Karpas-422 (cell line): ENCODE results near the gene TNNT3. TPM values are rescaled to one million over a fixed set of nuclear protein-coding genes. Genes with fewer than 3 reads are reported as not detected.

Source experiments
- DNase-seq: peaks from one replicate; pipeline ENCODE4 v3.0.0-alpha.2; 2015
- H2AFZ ChIP-seq: fragments of 200-600 bp; sonication (generic); 2 replicates; pipeline ENCODE4 v1.6.1; 2014; ENCODE audit warnings: antibody characterized with exemption, low read length, mixed read lengths
- H3K27ac ChIP-seq: fragments of 200-600 bp; sonication (generic); 2 replicates; pipeline ENCODE4 v1.5.1; 2014; ENCODE audit warnings: mild to moderate bottlenecking, low read length, moderate library complexity
- H3K27me3 ChIP-seq: fragments of 200-600 bp; sonication (generic); 2 replicates; pipeline ENCODE4 v1.6.1; 2014; ENCODE audit warnings: low read length, mixed read lengths
- H3K36me3 ChIP-seq: fragments of 200-600 bp; sonication (generic); 2 replicates; pipeline ENCODE4 v1.6.1; 2014; ENCODE audit warnings: low read length, mixed read lengths; ENCODE audit not compliant: insufficient read depth
- H3K4me1 ChIP-seq: fragments of 200-600 bp; sonication (generic); 2 replicates; pipeline ENCODE4 v1.6.1; 2014; ENCODE audit warnings: mild to moderate bottlenecking, low read length, mixed read lengths
- H3K4me2 ChIP-seq: fragments of 200-600 bp; sonication (generic); 2 replicates; pipeline ENCODE4 v1.6.1; 2014; ENCODE audit warnings: low read length, low read depth, mild to moderate bottlenecking; ENCODE audit not compliant: poor library complexity, severe bottlenecking
- H3K4me3 ChIP-seq: fragments of 200-600 bp; sonication (generic); 2 replicates; pipeline ENCODE4 v1.5.1; 2014; ENCODE audit warnings: mild to moderate bottlenecking, antibody characterized with exemption, low read length, mixed read lengths
- H3K79me2 ChIP-seq: fragments of 200-600 bp; sonication (generic); 2 replicates; pipeline ENCODE4 v1.6.1; 2014; ENCODE audit warnings: mild to moderate bottlenecking, low read length, mixed read lengths
- H3K9ac ChIP-seq: fragments of 200-600 bp; sonication (generic); 2 replicates; pipeline ENCODE4 v1.6.0; 2014; ENCODE audit warnings: low read length
- H3K9me2 ChIP-seq: fragments of 200-600 bp; sonication (generic), shearing (Covaris generic); replicated peaks from 2 replicates; pipeline ENCODE4 v1.6.0; 2014; ENCODE audit warnings: mild to moderate bottlenecking, low read length, moderate library complexity; ENCODE audit not compliant: insufficient read depth
- H3K9me3 ChIP-seq: fragments of 300-700, 200-600 bp; sonication (generic); 2 replicates; pipeline ENCODE4 v1.6.1; 2014; ENCODE audit warnings: low read length, mixed read lengths
- H4K20me1 ChIP-seq: fragments of 200-600 bp; sonication (generic); 2 replicates; pipeline ENCODE4 v1.6.1; 2014; ENCODE audit warnings: mild to moderate bottlenecking, antibody characterized with exemption, low read length, low read depth; ENCODE audit not compliant: insufficient read depth
- total RNA-seq: library from RNA; depleted of rRNA; stranded (reverse); fragments of >200 nt; shearing (Covaris generic); gene quantifications from 2 replicates; pipeline ENCODE4 v1.2.3, GENCODE V29; 2014; ENCODE audit warnings: low replicate concordance

The TNNT3 gene
- total RNA-seq, 1 experiment from 2014 or later: not detected

- Histone ChIP-seq H4K20me1 (no peaks in the 10 kb centered on the region), H3K4me3 (no peak overlapping the region), H3K36me3 (no peaks in the 10 kb centered on the region), H3K9me2 (no peaks in the 10 kb centered on the region), H2AFZ (no peak overlapping the region), H3K4me2 (no peak overlapping the region), H3K9ac (no peak overlapping the region), H3K9me3 (no peaks in the 10 kb centered on the region), H3K27me3 (no peaks in the 10 kb centered on the region), H3K4me1 (no peaks in the 10 kb centered on the region), H3K79me2 (no peaks in the 10 kb centered on the region), H3K27ac (no peak overlapping the region)
- DNase-seq: no peak
These were observed 28.9 kb downstream of the TNNT3 start for GRCh38 chr11:1948389-1948788.

- Histone ChIP-seq H3K4me2 (no peak overlapping the region), H3K4me1 (no peaks in the 10 kb centered on the region), H3K9me2 (no peaks in the 10 kb centered on the region), H3K4me3 (no peak overlapping the region), H3K27me3 (no peaks in the 10 kb centered on the region), H4K20me1 (no peaks in the 10 kb centered on the region), H2AFZ (no peak overlapping the region), H3K9ac (no peak overlapping the region), H3K36me3 (no peaks in the 10 kb centered on the region), H3K27ac (no peak overlapping the region), H3K9me3 (no peaks in the 10 kb centered on the region), H3K79me2 (no peaks in the 10 kb centered on the region)
- DNase-seq: no peak
These were observed 29.8 kb downstream of the TNNT3 start for GRCh38 chr11:1949302-1949701.

- H3K4me2 ChIP-seq: no peak overlapping the region
- no peaks in the 10 kb centered on the region for H4K20me1 ChIP-seq
- H3K4me3 ChIP-seq: no peak overlapping the region
- no peaks in the 10 kb centered on the region for H3K9me2 ChIP-seq
- DNase-seq: no peak
- H2AFZ ChIP-seq: no peak overlapping the region
- no peaks in the 10 kb centered on the region for H3K4me1 ChIP-seq
- no peaks in the 10 kb centered on the region for H3K27me3 ChIP-seq
- H3K36me3 ChIP-seq: no peaks in the 10 kb centered on the region
- H3K27ac ChIP-seq: no peak overlapping the region
- H3K9me3 ChIP-seq: no peaks in the 10 kb centered on the region
- no peak overlapping the region for H3K9ac ChIP-seq
- H3K79me2 ChIP-seq: no peaks in the 10 kb centered on the region
These were observed 30.4 kb downstream of the TNNT3 start for GRCh38 chr11:1949922-1950321.

GRCh38 chr11:1952806-1953482 lies 33.4 kb downstream of the TNNT3 start:
- no peak overlapping the region for H3K4me3 ChIP-seq
- H2AFZ ChIP-seq: no peak overlapping the region
- H4K20me1 ChIP-seq: no peaks in the 10 kb centered on the region
- no peak overlapping the region for H3K4me2 ChIP-seq
- no peaks in the 10 kb centered on the region for H3K9me2 ChIP-seq
- no peaks in the 10 kb centered on the region for H3K36me3 ChIP-seq
- no peak overlapping the region for H3K9ac ChIP-seq
- DNase-seq: no peak
- H3K79me2 ChIP-seq: no peaks in the 10 kb centered on the region
- no peaks in the 10 kb centered on the region for H3K27me3 ChIP-seq
- H3K9me3 ChIP-seq: no peaks in the 10 kb centered on the region
- H3K27ac ChIP-seq: no peak overlapping the region
- H3K4me1 ChIP-seq: no peaks in the 10 kb centered on the region

- no peak for DNase-seq
These were observed 34.2 kb downstream of the TNNT3 start for GRCh38 chr11:1953489-1954266.

GRCh38 chr11:1958367-1958766 lies 38.9 kb downstream of the TNNT3 start:
- Histone ChIP-seq H3K36me3 (no peaks in the 10 kb centered on the region), H3K9ac (no peak overlapping the region), H3K9me3 (no peaks in the 10 kb centered on the region), H3K4me3 (no peak overlapping the region), H3K79me2 (no peaks in the 10 kb centered on the region), H3K4me2 (no peak overlapping the region), H2AFZ (no peak overlapping the region), H3K27ac (no peak overlapping the region), H3K9me2 (no peaks in the 10 kb centered on the region), H3K27me3 (no peaks in the 10 kb centered on the region), H4K20me1 (no peaks in the 10 kb centered on the region), H3K4me1 (no peaks in the 10 kb centered on the region)
- no peak for DNase-seq

More at GRCh38 chr11:1953489-1954266, 34.2 kb downstream of the TNNT3 start:
- no peaks in the 10 kb centered on the region for H3K36me3 ChIP-seq
- H3K27ac ChIP-seq: no peak overlapping the region
- no peak overlapping the region for H2AFZ ChIP-seq
- no peak overlapping the region for H3K4me2 ChIP-seq
- H3K9ac ChIP-seq: no peak overlapping the region
- no peaks in the 10 kb centered on the region for H3K4me1 ChIP-seq
- H3K79me2 ChIP-seq: no peaks in the 10 kb centered on the region
- no peaks in the 10 kb centered on the region for H4K20me1 ChIP-seq
- H3K9me2 ChIP-seq: no peaks in the 10 kb centered on the region
- H3K4me3 ChIP-seq: no peak overlapping the region
- H3K9me3 ChIP-seq: no peaks in the 10 kb centered on the region
- H3K27me3 ChIP-seq: no peaks in the 10 kb centered on the region

GRCh38 chr11:1959786-1960185 lies 40.3 kb downstream of the TNNT3 start:
- Histone ChIP-seq H3K4me3 (no peak overlapping the region), H3K9me2 (no peaks in the 10 kb centered on the region), H3K79me2 (no peaks in the 10 kb centered on the region), H3K27me3 (no peaks in the 10 kb centered on the region), H3K36me3 (no peaks in the 10 kb centered on the region), H2AFZ (no peak overlapping the region), H3K4me1 (no peaks in the 10 kb centered on the region), H3K4me2 (no peak overlapping the region), H3K9me3 (no peaks in the 10 kb centered on the region), H3K9ac (no peak overlapping the region), H4K20me1 (no peaks in the 10 kb centered on the region), H3K27ac (no peak overlapping the region)
- DNase-seq: no peak

- no peaks in the 10 kb centered on the region for H4K20me1 ChIP-seq
- H3K79me2 ChIP-seq: no peaks in the 10 kb centered on the region
- no peak overlapping the region for H2AFZ ChIP-seq
- DNase-seq: no peak
- H3K27me3 ChIP-seq: no peaks in the 10 kb centered on the region
- no peak overlapping the region for H3K4me3 ChIP-seq
- no peak overlapping the region for H3K4me2 ChIP-seq
- H3K9me3 ChIP-seq: no peaks in the 10 kb centered on the region
- no peaks in the 10 kb centered on the region for H3K9me2 ChIP-seq
- no peaks in the 10 kb centered on the region for H3K4me1 ChIP-seq
- no peak overlapping the region for H3K27ac ChIP-seq
- no peak overlapping the region for H3K9ac ChIP-seq
- no peaks in the 10 kb centered on the region for H3K36me3 ChIP-seq
These were observed 44.4 kb downstream of the TNNT3 start for GRCh38 chr11:1963864-1964263.
